SK-N-SH (cell line): Measurements from ENCODE around the gene TOLLIP.

Source experiments
- CHD2 ChIP-seq: fragments of 150-350 bp; IDR thresholded peaks from 2 replicates; pipeline ENCODE4 v1.6.1; 2018; ENCODE audit warnings: low read length; ENCODE audit not compliant: partially characterized antibody
- CTCF ChIP-seq: fragments of 200-600 bp; sonication (generic); IDR thresholded peaks from 2 replicates; pipeline ENCODE4 v1.6.1; 2017; ENCODE audit warnings: antibody characterized with exemption, mild to moderate bottlenecking, moderate library complexity
- EP300 ChIP-seq, 2 experiments: IDR thresholded peaks; 2 replicates each; pipeline versions ENCODE4 v1.4.0 to v1.6.1; 2012; ENCODE audit warnings: borderline replicate concordance in 1 of 2, low read depth in 1 of 2, low read length in 1 of 2
- FOXJ3 ChIP-seq: sonication (generic); formaldehyde crosslinking; IDR thresholded peaks from 2 replicates; pipeline ENCODE4 v1.5.1; 2020; ENCODE audit warnings: mild to moderate bottlenecking, missing genetic modification reagents
- FOXM1 ChIP-seq: IDR thresholded peaks from 2 replicates; pipeline ENCODE4 v1.4.0; 2012; ENCODE audit warnings: low read depth, mild to moderate bottlenecking
- JUND ChIP-seq: IDR thresholded peaks from 2 replicates; pipeline ENCODE4 v1.4.0; 2012
- MAX ChIP-seq: IDR thresholded peaks from 2 replicates; pipeline ENCODE4 v1.4.0; 2012; ENCODE audit warnings: low read depth
- POLR2AphosphoS5 ChIP-seq: IDR thresholded peaks from 2 replicates; pipeline ENCODE4 v1.6.1; 2012; ENCODE audit warnings: low read depth, low read length
- REST ChIP-seq: IDR thresholded peaks from 2 replicates; pipeline ENCODE4 v1.6.1; 2012; ENCODE audit warnings: mild to moderate bottlenecking, low read depth, low read length, moderate library complexity
- RXRA ChIP-seq: IDR thresholded peaks from 2 replicates; pipeline ENCODE4 v1.4.0; 2012; ENCODE audit warnings: low read depth, mild to moderate bottlenecking, borderline replicate concordance
- SIN3A ChIP-seq: IDR thresholded peaks from 2 replicates; pipeline ENCODE4 v1.6.1; 2012; ENCODE audit warnings: low read depth, mild to moderate bottlenecking, low read length, moderate library complexity, borderline replicate concordance
- TEAD4 ChIP-seq: IDR thresholded peaks from 2 replicates; pipeline ENCODE4 v1.4.0; 2012; ENCODE audit warnings: mild to moderate bottlenecking, borderline replicate concordance; ENCODE audit not compliant: insufficient read depth
- USF2 ChIP-seq: fragments of 150-350 bp; IDR thresholded peaks from 2 replicates; pipeline ENCODE4 v1.6.1; 2017; ENCODE audit warnings: antibody characterized with exemption, low read length, low read depth, borderline replicate concordance

- TF ChIP-seq REST: no peak
- peak; percentile 35; the same call in 1 of the 2 replicates for TF ChIP-seq SIN3A
- peak; percentile 31; the same call in 1 of the 2 replicates for TF ChIP-seq CTCF
- TF ChIP-seq POLR2AphosphoS5: peak; percentile 72
- TF ChIP-seq CHD2: peak; percentile 17
- no peak for TF ChIP-seq FOXM1
- TF ChIP-seq MAX: peak; percentile 88; the same call in 1 of the 2 replicates
- no peak for TF ChIP-seq RXRA
- TF ChIP-seq TEAD4: no peak
- no peak; the same call in 1 of the 2 replicates for TF ChIP-seq USF2
- no peak for TF ChIP-seq EP300 (IDR thresholded peaks at IDR 0.05; ENCODE audit: borderline replicate concordance in 1 of 2, low read depth in 1 of 2, low read length in 1 of 2)
- no peak for TF ChIP-seq JUND
- TF ChIP-seq FOXJ3 (CRISPR knock-in tag): no peak
These were observed at the start of gene TOLLIP for GRCh38 chr11:1309498-1310317.
